ENCODE results near the gene HHLA2.

Gene HHLA2

GRCh38 chr3:108415661-108416060 is 119.3 kb downstream of the HHLA2 start:
- no peak for FAIRE-seq
- TF ChIP-seq TAF1 (IDR thresholded peaks at IDR 0.05; ENCODE audit: borderline replicate concordance, low read depth, low read length): no peak
- TF ChIP-seq POLR2AphosphoS5 (IDR thresholded peaks at IDR 0.05; ENCODE audit: low read depth, low read length): no peak
- no peak for TF ChIP-seq POLR2A (IDR thresholded peaks at IDR 0.05; ENCODE audit: low read depth, low read length)
- no peak for DNase-seq (ENCODE audit: insufficient read length)

DNA sequence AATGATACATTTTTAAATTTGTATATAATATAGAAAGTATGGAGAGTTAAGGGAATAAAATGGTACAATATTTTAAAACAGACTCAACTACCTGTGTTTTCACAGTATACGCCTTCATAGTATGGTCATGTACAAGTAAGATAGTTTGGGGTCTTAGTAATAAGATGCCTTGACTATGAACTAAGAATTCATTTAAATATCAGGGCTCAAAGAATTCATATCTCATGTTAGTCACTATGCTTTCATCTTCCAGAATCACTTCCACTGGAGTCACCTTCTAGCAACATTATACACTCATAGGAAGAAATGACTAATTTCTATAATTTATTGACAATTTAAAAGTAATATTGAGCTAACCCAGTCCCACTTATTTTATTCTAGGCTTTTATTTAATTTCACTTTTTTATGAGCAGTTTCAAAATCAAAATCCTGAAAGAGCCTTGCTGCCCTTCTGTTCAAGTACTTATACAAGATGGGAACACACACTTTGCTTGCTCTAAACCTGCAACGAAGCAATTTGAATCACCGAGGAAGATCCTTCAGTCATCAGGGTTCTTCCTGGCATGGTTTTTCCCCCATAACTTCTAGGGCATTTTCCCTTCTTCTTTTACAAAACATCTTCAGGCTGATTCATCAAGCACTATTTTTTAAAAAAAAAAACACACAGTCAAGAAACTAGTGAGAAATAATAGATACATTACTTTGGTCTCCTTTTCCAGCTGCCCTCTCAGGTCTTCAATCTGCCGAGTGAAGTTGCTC is 119.9 kb downstream of the HHLA2 start:
- DNase-seq (ENCODE audit: insufficient read length): no peak
- no peak for TF ChIP-seq POLR2AphosphoS5 (IDR thresholded peaks at IDR 0.05; ENCODE audit: low read depth, low read length)
- TF ChIP-seq TAF1 (IDR thresholded peaks at IDR 0.05; ENCODE audit: borderline replicate concordance, low read depth, low read length): no peak
- no peak for TF ChIP-seq POLR2A (IDR thresholded peaks at IDR 0.05; ENCODE audit: low read depth, low read length)
- no peak for FAIRE-seq

DNA sequence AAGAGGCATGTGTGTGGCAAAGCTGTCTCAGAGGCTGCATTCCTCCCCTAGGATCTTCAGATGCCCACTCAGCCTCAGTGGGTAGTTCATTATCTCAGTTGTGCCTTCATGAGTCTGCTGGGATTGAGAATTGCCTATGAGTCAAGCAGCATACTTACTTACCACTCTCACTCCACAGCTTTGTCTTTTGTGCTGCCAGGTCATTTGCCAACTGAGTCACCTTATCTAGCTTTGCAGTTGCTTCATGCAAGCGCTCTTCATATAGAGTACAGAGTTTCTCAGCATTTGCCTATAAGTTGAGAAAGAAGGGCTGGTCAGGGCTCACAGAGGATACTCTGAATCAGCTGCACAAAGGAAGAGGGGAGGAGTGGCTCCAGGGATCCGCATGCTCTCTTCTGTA is 124.6 kb downstream of the HHLA2 start:
- no peak for FAIRE-seq
- no peak for DNase-seq (ENCODE audit: insufficient read length)
- TF ChIP-seq POLR2AphosphoS5 (IDR thresholded peaks at IDR 0.05; ENCODE audit: low read depth, low read length): no peak
- TF ChIP-seq POLR2A (IDR thresholded peaks at IDR 0.05; ENCODE audit: low read depth, low read length): no peak

Measured in GM12892 (cell line).